GM23338 (cell line): ENCODE data around the gene PIGR. TPM values are rescaled to one million over a fixed set of nuclear protein-coding genes. Genes with fewer than 3 reads are reported as not detected.

Source experiments
- ATAC-seq: fragments of 200-7000 bp; cut with Tn5 transposase; 3 replicates; pipeline ENCODE4 v1.9.1; 2020
- DNase-seq: peaks from one replicate; pipeline ENCODE4 v3.0.0-alpha.2; 2015; ENCODE audit warnings: low spot score
- H2AFZ ChIP-seq: fragments of 200-600 bp; sonication (generic); 2 replicates; pipeline ENCODE4 v1.8.0; 2016; ENCODE audit warnings: antibody characterized with exemption, mild to moderate bottlenecking, moderate library complexity
- H3F3A ChIP-seq: fragments of 200-600 bp; sonication (generic); replicated peaks from 2 replicates; pipeline ENCODE4 v1.8.0; 2017; ENCODE audit warnings: antibody characterized with exemption, mixed run types, low read depth
- H3K27ac ChIP-seq: fragments of 200-600 bp; sonication (generic); 2 replicates; pipeline ENCODE4 v1.6.1; 2016; ENCODE audit warnings: low read depth
- H3K27me3 ChIP-seq: fragments of 200-600 bp; sonication (generic); 2 replicates; pipeline ENCODE4 v1.8.0; 2016; ENCODE audit warnings: mild to moderate bottlenecking, mixed run types, moderate library complexity; ENCODE audit not compliant: insufficient read depth
- H3K36me3 ChIP-seq: fragments of 200-600 bp; sonication (generic); 2 replicates; pipeline ENCODE4 v1.8.0; 2016; ENCODE audit warnings: mild to moderate bottlenecking; ENCODE audit not compliant: insufficient read depth
- H3K4me1 ChIP-seq: fragments of 200-600 bp; sonication (generic); 2 replicates; pipeline ENCODE4 v1.8.0; 2016; ENCODE audit warnings: mild to moderate bottlenecking, moderate library complexity; ENCODE audit not compliant: insufficient read depth
- H3K4me2 ChIP-seq: fragments of 200-600 bp; sonication (generic); 2 replicates; pipeline ENCODE4 v1.7.1; 2017; ENCODE audit warnings: mixed run types
- H3K4me3 ChIP-seq: fragments of 200-600 bp; sonication (generic); 2 replicates; pipeline ENCODE4 v1.6.1; 2016; ENCODE audit warnings: mixed run types
- H3K79me2 ChIP-seq: fragments of 200-600 bp; sonication (generic); replicated peaks from 2 replicates; pipeline ENCODE4 v1.8.0; 2017; ENCODE audit warnings: mild to moderate bottlenecking; ENCODE audit not compliant: insufficient read depth
- H3K9me2 ChIP-seq: fragments of 200-600 bp; sonication (generic); 2 replicates; pipeline ENCODE4 v1.8.0; 2017; ENCODE audit not compliant: insufficient read depth
- H4K20me1 ChIP-seq: fragments of 200-600 bp; sonication (generic); replicated peaks from 2 replicates; pipeline ENCODE4 v1.8.0; 2017; ENCODE audit warnings: mild to moderate bottlenecking; ENCODE audit not compliant: insufficient read depth
- H3K27ac Mint-ChIP-seq: 2 replicates; pipeline ENCODE4 v1.8.0; 2020; ENCODE audit warnings: inconsistent platforms, mild to moderate bottlenecking, moderate library complexity, mixed read lengths
- H3K27me3 Mint-ChIP-seq: 3 replicates; pipeline ENCODE4 v1.8.0; 2022; ENCODE audit warnings: low read depth, mild to moderate bottlenecking, moderate library complexity, mixed read lengths, inconsistent platforms; ENCODE audit not compliant: insufficient read depth, poor library complexity
- H3K36me3 Mint-ChIP-seq: 3 replicates; pipeline ENCODE4 v1.8.0; 2021; ENCODE audit warnings: low read depth, mild to moderate bottlenecking, inconsistent platforms, moderate library complexity, mixed read lengths
- H3K4me1 Mint-ChIP-seq: 3 replicates; pipeline ENCODE4 v1.8.0; 2020; ENCODE audit warnings: mild to moderate bottlenecking, inconsistent platforms, mixed read lengths
- H3K4me3 Mint-ChIP-seq: 3 replicates; pipeline ENCODE4 v1.8.0; 2021; ENCODE audit warnings: moderate library complexity, mild to moderate bottlenecking, inconsistent platforms, mixed read lengths
- H3K9me3 Mint-ChIP-seq: 3 replicates; pipeline ENCODE4 v1.8.0; 2020; ENCODE audit warnings: moderate library complexity, mild to moderate bottlenecking, inconsistent platforms, mixed read lengths
- EZH2phosphoT487 ChIP-seq: fragments of 200-600 bp; sonication (generic); IDR thresholded peaks from one replicate; pipeline ENCODE4 v1.8.1; 2018; ENCODE audit warnings: antibody characterized with exemption; ENCODE audit not compliant: unreplicated experiment
- JUNB ChIP-seq: IDR thresholded peaks from one replicate; pipeline ENCODE4 v1.6.1; 2016; ENCODE audit warnings: antibody characterized with exemption; ENCODE audit not compliant: unreplicated experiment
- NANOG ChIP-seq: IDR thresholded peaks from 2 replicates; pipeline ENCODE4 v1.6.1; 2016; ENCODE audit warnings: antibody characterized with exemption, borderline replicate concordance
- ZNF331 ChIP-seq: fragments of 250-450 bp; sonication (Bioruptor Pico); IDR thresholded peaks from 2 replicates; pipeline ENCODE4 v1.5.0; 2020; ENCODE audit warnings: low read depth, mild to moderate bottlenecking, moderate library complexity
- polyA plus RNA-seq: library from polyadenylated mRNA; unstranded; fragments of >200 nt; fragmentation: Nextera tagmentation; extraction: Ambion mirVana; gene quantifications from 2 replicates; pipeline ENCODE4 v1.2.1, GENCODE V29; 2016
- total RNA-seq: library from RNA; depleted of rRNA; stranded (reverse); fragments of >200 nt; shearing (Covaris generic); gene quantifications from 2 replicates; pipeline ENCODE4 v1.2.3, GENCODE V29; 2014
- TF ChIP-seq, protein P1 (sequence below), 2 experiments: fragments of 200-600 bp in 1 of 2; sonication (generic) in 1 of 2; conservative IDR thresholded peaks; 2 replicates each; pipeline versions ENCODE4 v1.5.1 to v1.6.1; 2016 to 2017; ENCODE audit warnings: antibody characterized with exemption in 2 of 2, low read depth in 2 of 2, mild to moderate bottlenecking in 2 of 2, moderate library complexity in 1 of 2
- TF ChIP-seq, protein P2 (sequence below): fragments of 250-450 bp; sonication (Bioruptor Pico); IDR thresholded peaks from 2 replicates; pipeline ENCODE4 v1.5.0; 2020; ENCODE audit warnings: mild to moderate bottlenecking, moderate library complexity

PIGR gene
- total and polyA plus RNA-seq, 2 experiments from 2014 or later = not detected

DNA sequence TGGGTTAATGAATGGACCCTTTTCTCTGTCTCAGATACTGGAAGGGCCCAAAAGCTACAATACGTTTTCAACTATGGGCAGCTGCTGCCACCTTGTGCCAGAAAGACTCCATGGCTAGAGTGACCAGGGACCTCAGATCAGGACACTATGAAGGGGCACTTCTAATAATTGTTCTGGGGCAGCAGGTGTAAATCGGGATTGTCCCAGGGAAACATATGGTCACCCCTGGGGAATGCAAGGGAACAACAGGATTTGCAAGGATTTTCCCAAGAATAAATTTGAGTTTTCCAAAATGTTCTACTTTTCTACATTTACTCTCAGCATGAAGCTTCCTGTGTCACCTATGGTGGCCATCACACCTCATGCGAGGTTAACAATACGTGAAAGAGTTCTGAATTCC lies 36.0 kb upstream of the PIGR start:
- peaks cover 7% of the 10 kb centered on the region for H3K27me3 Mint-ChIP-seq
- H2AFZ ChIP-seq = no peak overlapping the region; the same call in 1 of the 2 replicates
- H3K79me2 ChIP-seq = no peaks in the 10 kb centered on the region
- TF ChIP-seq, protein P1, sequence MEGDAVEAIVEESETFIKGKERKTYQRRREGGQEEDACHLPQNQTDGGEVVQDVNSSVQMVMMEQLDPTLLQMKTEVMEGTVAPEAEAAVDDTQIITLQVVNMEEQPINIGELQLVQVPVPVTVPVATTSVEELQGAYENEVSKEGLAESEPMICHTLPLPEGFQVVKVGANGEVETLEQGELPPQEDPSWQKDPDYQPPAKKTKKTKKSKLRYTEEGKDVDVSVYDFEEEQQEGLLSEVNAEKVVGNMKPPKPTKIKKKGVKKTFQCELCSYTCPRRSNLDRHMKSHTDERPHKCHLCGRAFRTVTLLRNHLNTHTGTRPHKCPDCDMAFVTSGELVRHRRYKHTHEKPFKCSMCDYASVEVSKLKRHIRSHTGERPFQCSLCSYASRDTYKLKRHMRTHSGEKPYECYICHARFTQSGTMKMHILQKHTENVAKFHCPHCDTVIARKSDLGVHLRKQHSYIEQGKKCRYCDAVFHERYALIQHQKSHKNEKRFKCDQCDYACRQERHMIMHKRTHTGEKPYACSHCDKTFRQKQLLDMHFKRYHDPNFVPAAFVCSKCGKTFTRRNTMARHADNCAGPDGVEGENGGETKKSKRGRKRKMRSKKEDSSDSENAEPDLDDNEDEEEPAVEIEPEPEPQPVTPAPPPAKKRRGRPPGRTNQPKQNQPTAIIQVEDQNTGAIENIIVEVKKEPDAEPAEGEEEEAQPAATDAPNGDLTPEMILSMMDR (conservative IDR thresholded peaks at IDR 0.05; ENCODE audit: low read depth in 2 of 2) = peak; percentile 77 to 88
- TF ChIP-seq NANOG = no peak
- TF ChIP-seq JUNB = no peak
- no peak for TF ChIP-seq ZNF331 (CRISPR knock-in tag)
- TF ChIP-seq, protein P2, sequence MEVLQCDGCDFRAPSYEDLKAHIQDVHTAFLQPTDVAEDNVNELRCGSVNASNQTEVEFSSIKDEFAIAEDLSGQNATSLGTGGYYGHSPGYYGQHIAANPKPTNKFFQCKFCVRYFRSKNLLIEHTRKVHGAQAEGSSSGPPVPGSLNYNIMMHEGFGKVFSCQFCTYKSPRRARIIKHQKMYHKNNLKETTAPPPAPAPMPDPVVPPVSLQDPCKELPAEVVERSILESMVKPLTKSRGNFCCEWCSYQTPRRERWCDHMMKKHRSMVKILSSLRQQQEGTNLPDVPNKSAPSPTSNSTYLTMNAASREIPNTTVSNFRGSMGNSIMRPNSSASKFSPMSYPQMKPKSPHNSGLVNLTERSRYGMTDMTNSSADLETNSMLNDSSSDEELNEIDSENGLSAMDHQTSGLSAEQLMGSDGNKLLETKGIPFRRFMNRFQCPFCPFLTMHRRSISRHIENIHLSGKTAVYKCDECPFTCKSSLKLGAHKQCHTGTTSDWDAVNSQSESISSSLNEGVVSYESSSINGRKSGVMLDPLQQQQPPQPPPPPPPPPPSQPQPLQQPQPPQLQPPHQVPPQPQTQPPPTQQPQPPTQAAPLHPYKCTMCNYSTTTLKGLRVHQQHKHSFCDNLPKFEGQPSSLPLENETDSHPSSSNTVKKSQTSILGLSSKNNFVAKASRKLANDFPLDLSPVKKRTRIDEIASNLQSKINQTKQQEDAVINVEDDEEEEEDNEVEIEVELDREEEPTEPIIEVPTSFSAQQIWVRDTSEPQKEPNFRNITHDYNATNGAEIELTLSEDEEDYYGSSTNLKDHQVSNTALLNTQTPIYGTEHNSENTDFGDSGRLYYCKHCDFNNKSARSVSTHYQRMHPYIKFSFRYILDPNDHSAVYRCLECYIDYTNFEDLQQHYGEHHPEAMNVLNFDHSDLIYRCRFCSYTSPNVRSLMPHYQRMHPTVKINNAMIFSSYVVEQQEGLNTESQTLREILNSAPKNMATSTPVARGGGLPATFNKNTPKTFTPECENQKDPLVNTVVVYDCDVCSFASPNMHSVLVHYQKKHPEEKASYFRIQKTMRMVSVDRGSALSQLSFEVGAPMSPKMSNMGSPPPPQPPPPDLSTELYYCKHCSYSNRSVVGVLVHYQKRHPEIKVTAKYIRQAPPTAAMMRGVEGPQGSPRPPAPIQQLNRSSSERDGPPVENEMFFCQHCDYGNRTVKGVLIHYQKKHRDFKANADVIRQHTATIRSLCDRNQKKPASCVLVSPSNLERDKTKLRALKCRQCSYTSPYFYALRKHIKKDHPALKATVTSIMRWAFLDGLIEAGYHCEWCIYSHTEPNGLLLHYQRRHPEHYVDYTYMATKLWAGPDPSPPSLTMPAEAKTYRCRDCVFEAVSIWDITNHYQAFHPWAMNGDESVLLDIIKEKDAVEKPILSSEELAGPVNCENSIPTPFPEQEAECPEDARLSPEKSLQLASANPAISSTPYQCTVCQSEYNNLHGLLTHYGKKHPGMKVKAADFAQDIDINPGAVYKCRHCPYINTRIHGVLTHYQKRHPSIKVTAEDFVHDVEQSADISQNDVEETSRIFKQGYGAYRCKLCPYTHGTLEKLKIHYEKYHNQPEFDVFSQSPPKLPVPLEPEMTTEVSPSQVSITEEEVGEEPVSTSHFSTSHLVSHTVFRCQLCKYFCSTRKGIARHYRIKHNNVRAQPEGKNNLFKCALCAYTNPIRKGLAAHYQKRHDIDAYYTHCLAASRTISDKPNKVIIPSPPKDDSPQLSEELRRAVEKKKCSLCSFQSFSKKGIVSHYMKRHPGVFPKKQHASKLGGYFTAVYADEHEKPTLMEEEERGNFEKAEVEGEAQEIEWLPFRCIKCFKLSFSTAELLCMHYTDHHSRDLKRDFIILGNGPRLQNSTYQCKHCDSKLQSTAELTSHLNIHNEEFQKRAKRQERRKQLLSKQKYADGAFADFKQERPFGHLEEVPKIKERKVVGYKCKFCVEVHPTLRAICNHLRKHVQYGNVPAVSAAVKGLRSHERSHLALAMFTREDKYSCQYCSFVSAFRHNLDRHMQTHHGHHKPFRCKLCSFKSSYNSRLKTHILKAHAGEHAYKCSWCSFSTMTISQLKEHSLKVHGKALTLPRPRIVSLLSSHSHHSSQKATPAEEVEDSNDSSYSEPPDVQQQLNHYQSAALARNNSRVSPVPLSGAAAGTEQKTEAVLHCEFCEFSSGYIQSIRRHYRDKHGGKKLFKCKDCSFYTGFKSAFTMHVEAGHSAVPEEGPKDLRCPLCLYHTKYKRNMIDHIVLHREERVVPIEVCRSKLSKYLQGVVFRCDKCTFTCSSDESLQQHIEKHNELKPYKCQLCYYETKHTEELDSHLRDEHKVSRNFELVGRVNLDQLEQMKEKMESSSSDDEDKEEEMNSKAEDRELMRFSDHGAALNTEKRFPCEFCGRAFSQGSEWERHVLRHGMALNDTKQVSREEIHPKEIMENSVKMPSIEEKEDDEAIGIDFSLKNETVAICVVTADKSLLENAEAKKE (CRISPR knock-in tag) = no peak
- no peak for TF ChIP-seq EZH2phosphoT487
- H3K4me3 Mint-ChIP-seq = no peak overlapping the region
- no peaks in the 10 kb centered on the region for H3K36me3 ChIP-seq
- no peaks in the 10 kb centered on the region for H3K9me3 Mint-ChIP-seq
- no peaks in the 10 kb centered on the region for H4K20me1 ChIP-seq
- no peak overlapping the region for H3K4me3 ChIP-seq
- H3K9me2 ChIP-seq = 0 out of 2 replicates have a peak, but pooled peaks cover 3% of the 10 kb centered on the region
- DNase-seq (peak; percentile 77), ATAC-seq (peak; percentile 84)
- no peak overlapping the region for H3K27ac Mint-ChIP-seq
- no peak overlapping the region for H3K27ac ChIP-seq
- peaks cover 34% of the 10 kb centered on the region for H3K4me1 ChIP-seq
- no peaks in the 10 kb centered on the region for H3K36me3 Mint-ChIP-seq
- H3K4me2 ChIP-seq = no peak overlapping the region
- no peaks in the 10 kb centered on the region for H3K27me3 ChIP-seq
- H3K4me1 Mint-ChIP-seq = peaks cover 37% of the 10 kb centered on the region
- no peaks in the 10 kb centered on the region for H3F3A ChIP-seq
